Measurements from ENCODE around the gene ROBO2.

ROBO2 gene

GRCh38 chr3:77125966-77126365 lies 86.1 kb downstream of the ROBO2 start:
- no peak for DNase-seq

DNA sequence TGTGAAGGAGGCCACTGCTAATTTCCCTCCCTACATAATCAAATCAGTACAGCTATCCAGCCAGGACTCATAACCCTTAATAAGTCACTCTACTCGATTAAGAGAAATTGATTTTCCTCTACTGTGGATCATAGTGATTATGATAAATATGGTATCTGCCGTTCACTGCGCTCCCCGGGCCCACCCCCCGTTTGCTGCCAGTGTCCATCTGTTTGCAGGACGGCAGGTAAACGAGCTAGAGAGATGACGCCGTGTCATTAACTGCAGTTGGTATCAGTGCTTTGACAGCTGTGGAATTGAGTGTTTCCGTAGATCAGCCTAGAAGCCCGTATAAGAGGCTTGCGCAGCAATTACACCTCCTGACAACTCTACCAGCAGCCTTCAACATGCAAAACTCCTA lies 94.9 kb downstream of the ROBO2 start:
- no peak for DNase-seq

DNA sequence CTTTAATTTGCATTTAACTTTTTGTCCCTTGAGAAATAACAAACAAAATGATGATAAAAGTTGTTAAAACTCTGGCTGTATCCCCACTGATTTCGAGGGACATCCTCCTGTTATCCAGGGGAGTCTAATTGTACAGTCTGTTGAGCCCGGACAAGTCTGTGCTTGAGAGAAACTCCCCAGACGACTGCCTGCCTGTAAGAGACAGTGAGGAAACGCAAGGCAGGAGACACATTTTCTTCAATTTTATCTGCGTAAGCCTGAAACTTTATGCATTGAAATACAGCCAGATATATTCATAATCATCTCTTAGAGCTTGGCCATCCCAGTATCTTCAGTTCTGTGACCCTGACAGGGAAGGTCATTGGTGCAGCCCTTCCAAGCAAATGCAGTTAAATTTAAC lies 97.7 kb downstream of the ROBO2 start:
- DNase-seq = no peak

DNA sequence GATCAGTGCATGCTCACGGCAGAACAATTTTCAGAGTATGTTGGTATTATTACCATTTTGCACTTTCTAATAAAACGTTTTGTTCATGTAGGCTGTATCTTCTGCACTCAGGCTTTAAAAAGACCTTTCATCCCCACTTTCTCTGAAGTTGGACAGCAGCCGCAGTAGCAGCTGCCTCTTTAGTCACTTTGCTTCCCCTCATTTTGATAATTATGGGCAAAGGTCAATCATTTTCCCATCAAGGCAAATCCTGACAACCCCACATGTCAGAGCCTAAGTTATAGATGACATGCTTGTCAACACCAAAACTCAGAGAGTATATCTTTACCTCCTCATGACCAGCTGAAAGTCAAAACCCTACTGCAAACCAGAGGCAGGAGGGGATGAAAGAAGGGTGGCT lies 99.7 kb downstream of the ROBO2 start:
- DNase-seq = no peak

DNA sequence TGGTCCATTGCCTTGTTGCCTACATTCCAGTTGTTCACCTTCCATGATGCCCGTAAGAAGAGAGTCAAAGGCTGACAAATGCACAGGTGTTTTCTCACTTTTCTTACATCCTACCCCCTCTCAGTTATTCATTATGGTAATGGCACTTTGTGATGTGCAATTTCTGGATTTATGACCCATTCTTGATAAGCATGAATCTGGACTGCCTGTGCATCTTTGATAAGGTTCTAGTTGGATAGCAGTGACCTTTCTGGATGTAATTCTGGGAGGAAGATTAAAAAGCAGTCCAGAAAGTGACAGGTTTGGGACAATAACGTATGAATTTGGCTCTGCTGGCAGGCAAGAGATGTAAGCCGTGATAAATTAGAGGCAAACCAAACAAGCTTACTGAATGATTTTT lies 101.5 kb downstream of the ROBO2 start:
- no peak for DNase-seq

GRCh38 chr3:77142578-77142977 lies 102.7 kb downstream of the ROBO2 start:
- no peak for DNase-seq

- DNase-seq = no peak
Measured at GRCh38 chr3:77146004-77146403, 106.1 kb downstream of the ROBO2 start.

DNA sequence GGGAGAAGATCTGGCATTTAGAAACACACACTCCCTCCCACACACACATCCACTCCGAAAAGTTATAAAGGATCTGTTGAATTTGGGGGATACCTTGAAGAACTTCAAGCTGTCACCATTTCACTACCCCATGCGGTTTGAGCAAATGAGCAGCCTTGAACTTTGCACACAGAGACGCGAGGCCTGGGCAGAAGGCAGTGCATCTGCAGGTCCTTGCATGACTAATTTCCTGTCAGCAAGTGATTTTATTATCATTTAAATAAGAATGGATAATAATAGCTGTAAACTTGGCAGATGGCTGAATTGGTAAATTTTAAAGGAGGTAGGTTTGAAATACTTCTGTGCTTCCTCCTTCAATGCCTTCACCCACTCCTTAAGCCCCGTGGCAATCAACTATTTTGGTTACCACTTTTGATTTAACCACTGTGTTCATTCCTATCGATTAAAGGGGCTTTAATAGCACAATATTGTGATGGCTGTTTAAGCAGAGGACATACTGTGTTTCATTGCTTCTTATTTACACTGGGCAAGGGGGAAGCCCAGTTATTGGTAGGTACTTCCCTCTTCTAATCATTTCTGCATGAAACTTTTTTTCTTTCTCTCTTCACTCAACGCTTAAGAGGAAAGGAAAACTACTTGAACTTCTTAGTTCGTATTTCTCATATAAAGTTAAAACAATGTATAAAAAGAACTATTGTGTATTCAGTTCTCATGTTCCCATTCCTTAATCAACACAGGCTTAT lies 108.1 kb downstream of the ROBO2 start:
- DNase-seq = no peak

DNA sequence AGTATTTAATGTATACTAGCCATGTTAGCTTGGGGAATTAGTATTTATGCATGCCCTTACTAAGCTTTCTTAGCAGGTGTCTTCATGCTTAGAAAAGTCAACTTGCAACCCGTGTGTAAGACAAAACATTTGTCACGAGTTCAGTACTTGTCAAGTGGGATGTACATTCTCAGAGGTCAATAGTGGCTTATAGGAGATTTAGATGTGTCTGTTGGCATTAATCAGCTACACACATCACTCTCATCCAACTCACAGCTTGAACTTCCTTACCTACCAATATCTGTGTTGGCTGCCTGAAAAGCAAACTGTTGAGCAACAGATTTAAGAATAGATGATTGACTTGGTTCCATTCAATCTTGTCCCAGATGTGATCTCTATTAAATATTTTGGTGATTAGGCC lies 109.5 kb downstream of the ROBO2 start:
- DNase-seq = no peak

DNA sequence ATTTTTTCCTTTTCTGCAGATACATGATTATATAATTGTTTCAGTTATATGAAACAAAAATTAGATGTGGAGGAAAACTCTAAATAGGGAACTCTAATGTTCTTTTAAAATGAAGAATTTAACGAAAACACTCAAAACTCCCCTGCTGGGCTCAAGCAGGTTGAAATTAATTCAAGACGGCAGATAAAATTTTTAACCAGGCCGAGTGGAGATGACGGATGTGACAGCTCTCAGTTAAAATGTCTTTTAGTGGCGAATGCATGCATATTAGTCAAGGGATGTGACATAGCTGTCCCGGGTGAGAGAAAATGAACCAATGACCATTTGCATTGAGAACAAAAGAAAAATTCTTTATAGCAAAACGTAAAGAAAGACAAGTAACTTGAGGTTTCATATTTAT lies 110.1 kb downstream of the ROBO2 start:
- DNase-seq = no peak

GRCh38 chr3:77150759-77151158 lies 110.9 kb downstream of the ROBO2 start:
- DNase-seq = no peak

DNA sequence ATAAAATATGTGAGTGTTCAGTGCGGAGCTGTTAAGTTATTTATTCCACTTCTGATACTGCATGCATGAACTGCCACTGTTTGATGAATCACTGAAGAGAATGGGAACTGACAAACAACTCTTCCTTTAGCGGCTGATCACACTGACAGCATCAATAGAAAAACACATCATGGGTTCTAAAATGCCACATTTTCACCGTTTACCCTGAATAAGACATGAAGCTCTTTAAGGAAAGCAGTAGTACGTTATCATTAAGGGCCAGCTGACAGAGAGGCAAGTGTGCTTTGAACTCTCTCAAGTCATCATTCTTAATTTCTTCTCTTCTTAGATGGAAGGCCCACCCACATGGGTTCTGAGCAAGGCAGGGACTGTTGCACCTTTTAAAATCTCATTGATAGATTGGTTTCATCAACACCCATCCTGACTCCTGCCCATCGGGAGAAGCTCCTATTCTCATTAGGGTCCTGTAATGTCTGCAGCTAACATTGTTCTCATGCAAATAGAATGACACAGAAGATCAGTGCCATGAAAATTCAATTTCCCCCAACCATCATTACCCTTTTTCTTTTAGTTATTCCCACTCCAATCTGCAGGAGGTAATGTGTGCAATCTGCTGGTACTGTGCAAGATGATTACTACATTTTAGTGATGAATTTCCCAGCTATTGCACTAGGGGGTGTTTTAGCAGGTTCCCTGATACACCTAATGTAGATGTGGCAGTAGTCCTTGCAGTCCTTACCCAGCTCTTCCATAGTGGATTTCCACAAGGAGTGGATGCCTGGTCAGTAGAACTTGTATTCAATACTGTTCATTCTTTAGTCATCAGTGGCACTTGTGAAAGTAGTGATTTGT lies 119.1 kb downstream of the ROBO2 start:
- DNase-seq = no peak

DNA sequence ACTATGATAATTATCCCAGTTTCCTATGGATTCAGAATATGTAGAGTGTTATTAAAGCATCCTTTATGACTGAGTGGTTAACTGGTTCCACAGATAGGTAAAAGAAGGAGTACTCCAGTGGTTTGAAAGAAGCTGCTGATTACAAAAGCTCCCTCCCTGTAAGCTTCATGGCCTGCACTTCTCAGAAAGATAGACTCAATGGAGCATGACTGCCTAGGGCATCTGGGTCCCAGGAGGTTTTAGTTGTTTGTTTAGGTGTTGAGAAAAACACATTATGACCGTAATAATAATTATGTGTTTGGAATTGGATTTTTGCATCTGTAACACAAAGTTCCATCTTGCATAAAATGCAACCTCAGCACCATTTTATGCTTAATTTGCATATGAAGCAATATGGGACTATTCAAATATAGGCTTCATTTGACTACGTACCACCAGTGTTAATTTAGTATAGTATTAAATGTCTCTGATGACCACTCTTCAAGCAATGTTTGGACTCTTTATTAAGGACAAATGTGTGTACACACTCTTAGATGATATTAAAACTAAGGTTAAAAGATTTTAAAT lies 121.1 kb downstream of the ROBO2 start:
- no peak for DNase-seq

DNA sequence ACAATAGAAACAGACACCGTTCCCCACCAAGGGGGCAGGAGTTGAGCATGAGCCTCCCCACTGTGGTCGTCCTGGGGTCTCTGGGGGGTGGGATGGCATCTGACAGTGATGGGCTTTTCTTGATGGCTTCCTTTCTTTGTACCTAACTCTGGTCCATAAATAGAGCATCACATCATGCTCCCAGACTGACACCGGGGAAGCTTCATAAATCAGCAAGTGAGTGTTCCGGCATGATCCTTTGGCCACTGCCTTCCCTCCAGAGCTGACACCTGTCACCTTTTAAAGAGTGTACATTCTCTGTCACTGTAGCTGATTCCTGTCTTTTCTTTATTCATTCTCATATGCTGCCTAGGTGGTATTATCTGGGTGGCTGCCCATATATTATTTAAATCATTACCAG lies 129.9 kb downstream of the ROBO2 start:
- no peak for DNase-seq

DNA sequence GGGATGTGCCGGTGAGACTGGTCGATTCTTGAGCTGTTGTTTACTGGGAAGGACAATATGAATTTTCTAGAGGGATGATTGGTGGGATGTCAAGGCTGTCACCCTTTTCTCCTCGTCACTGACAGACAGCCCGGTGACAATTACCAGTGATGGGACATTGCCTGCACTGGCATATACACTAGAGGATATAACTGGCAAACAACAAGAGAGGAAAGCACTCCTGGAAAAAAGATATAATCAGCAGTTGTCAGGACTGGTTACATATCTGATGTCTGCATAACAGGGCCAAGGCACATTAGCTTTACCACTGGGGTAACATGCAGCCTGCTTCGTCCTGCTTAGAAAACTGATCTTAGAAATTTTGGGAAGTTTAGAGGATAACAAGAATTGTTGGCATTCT lies 131.1 kb downstream of the ROBO2 start:
- no peak for DNase-seq

- DNase-seq = no peak
Measured at GRCh38 chr3:77179762-77180161, 139.9 kb downstream of the ROBO2 start.

DNA sequence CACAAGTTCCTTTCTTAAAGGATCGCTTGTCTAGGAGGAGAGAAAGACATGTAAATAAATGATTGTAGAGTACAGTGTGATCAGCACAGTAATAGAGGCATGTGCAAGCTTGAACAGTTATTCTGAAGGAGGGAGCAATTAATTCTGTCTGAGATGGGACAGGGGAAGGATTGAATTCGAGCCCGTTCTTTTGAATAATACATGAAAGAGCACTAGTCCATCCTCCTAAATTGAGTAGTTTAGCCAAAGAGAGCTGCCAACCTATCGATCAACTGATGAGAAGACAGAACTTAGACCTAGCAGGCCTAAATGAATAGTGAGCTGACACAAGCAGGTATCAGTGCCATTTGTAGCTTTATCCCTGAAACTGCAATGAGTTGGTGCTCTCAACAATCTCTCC lies 142.4 kb downstream of the ROBO2 start:
- no peak for DNase-seq

GRCh38 chr3:77186319-77186718 lies 146.4 kb downstream of the ROBO2 start:
- no peak for DNase-seq

- DNase-seq = no peak
Measured at GRCh38 chr3:77186728-77187127, 146.8 kb downstream of the ROBO2 start.

- no peak for DNase-seq
Measured at GRCh38 chr3:77188210-77188609, 148.3 kb downstream of the ROBO2 start.

- no peak for DNase-seq
Measured at GRCh38 chr3:77189258-77189657, 149.4 kb downstream of the ROBO2 start.

GRCh38 chr3:77189684-77190083 lies 149.8 kb downstream of the ROBO2 start:
- DNase-seq = no peak

DNA sequence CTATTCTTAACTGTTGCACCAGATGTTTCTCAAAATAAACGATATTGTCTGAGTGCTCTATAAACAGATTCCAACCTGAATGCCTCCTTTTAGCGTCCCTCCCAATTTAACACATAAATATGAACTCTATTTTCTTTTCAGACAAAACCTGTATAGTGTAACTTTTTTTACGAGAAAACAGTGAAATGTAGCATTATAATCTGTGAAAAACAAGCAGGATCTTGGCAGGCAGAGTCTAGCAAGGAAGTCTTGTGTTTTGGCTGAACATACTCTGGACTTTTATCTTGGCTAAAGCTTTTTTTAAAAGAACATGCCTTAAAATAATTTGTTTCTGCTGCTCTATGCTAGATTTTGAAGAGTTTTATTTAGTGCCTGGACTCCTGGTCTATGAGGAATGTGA lies 150.5 kb downstream of the ROBO2 start:
- DNase-seq = no peak

DNA sequence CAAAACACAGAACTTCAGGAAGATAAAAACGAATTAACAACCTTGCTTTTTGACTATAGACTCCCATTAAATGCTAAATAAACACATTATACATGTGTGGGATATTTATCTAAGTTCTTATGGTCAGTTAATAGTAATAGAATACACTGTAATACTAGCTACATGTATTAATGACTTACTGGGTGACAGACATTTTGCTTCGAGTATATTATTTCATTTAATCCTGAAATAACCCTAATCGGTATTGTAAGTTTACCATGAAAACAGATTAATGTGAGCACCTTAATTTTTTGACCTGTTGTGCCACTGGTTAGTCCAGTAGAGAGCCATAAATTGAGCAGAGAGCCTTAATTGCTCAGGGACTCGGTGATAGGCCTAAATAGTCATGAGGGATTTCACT lies 151.1 kb downstream of the ROBO2 start:
- DNase-seq = no peak
